ENCODE measurements around the gene VENTX. TPM values are rescaled to one million over a fixed set of nuclear protein-coding genes. Genes with fewer than 3 reads are reported as not detected.

VENTX gene
- polyA plus RNA-seq, 4 donors, result 0.10 to 0.34 (median 0.23) TPM

GRCh38 chr10:133268532-133268931 lies 30.9 kb downstream of the VENTX start:
- DNase-seq (ENCODE audit: low read depth in 4 of 4, low spot score in 3 of 4), result no peak

DNA sequence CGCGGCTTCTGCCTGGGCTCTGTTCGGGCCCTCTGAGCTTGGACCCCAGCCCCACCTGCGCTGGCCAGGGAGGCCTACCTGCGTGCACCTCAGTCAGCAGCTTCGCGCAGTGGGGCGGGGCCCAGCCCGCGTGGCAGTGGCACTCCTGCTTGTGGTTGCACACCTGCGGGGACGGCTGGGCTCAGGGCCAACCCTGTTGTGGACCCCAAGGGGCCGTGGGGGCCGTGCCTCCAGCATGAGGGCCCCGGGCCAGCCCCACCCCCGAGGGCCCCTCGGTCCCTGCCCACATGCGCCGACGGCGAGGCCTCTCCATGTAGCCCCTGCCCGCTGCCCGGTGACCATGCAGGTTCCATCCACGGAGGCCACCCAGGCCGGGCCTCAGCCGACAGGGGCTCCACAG lies 31.7 kb downstream of the VENTX start:
- no peak for DNase-seq (ENCODE audit: low read depth in 4 of 4, low spot score in 3 of 4)

- DNase-seq (ENCODE audit: low read depth in 4 of 4, low spot score in 3 of 4), result no peak
Observed at GRCh38 chr10:133270204-133270603, 32.5 kb downstream of the VENTX start.

DNA sequence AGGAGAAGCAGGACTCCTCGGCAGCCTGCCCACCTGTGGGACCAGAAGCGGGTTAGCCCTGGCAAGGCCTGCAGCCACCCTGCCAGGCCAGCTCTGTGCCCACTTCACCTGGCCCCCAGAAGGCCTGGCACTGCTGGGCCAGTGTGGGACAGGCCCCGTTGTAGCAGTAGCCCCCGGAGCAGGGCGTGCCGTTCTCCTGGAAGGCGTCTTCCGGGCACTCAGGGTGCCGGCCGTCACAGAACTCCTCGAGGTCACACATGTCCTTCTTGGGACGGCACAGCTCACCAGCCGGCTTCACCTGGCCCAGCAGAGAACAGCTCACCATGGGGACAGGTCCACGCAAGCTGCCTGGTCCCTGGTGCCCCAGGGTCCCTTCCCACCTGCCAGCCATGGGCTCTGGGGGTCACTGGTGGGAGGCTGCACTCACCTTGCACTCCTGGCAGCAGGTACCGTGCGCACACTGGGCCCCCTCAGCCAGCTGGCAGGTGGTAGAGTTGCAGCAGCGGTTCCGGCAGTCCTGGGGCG lies 33.2 kb downstream of the VENTX start:
- DNase-seq (ENCODE audit: low read depth in 4 of 4, low spot score in 3 of 4), result no peak

- DNase-seq (ENCODE audit: low read depth in 4 of 4, low spot score in 3 of 4), result no peak
Observed at GRCh38 chr10:133271521-133272300, 34.1 kb downstream of the VENTX start.

- DNase-seq (ENCODE audit: low read depth in 4 of 4, low spot score in 3 of 4), result no peak
Observed at GRCh38 chr10:133272301-133272963, 34.8 kb downstream of the VENTX start.

- no peak for DNase-seq (ENCODE audit: low read depth in 4 of 4, low spot score in 3 of 4)
Observed at GRCh38 chr10:133272964-133273420, 35.3 kb downstream of the VENTX start.

GRCh38 chr10:133273534-133274143 lies 36.0 kb downstream of the VENTX start:
- no peak for DNase-seq (ENCODE audit: low read depth in 4 of 4, low spot score in 3 of 4)

- DNase-seq (ENCODE audit: low read depth in 4 of 4, low spot score in 3 of 4), result no peak
Observed at GRCh38 chr10:133274751-133275683, 37.4 kb downstream of the VENTX start.

DNA sequence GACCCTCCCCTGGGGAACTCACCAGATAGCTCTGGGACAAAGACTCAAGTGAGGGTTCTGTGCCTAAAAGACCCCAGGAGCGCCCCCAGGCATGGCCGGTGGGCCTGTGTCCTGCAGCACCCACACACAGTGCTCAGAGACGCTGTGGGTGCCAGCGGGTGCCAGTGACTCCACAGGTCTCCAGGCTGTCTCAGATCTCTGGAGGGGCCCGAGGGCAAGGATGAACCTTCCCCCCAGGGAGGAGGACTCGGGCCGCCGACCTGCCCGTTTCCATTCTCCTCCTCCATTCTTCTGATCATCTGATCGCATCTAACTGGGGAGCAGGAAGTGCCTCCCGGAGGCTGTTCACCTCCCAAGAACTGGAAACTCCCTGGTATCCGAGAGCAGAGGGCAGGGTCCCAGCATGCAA lies 38.0 kb downstream of the VENTX start:
- DNase-seq (ENCODE audit: low read depth in 4 of 4, low spot score in 3 of 4), result no peak

GRCh38 chr10:133276100-133276434 lies 38.4 kb downstream of the VENTX start:
- no peak for DNase-seq (ENCODE audit: low read depth in 4 of 4, low spot score in 3 of 4)

DNA sequence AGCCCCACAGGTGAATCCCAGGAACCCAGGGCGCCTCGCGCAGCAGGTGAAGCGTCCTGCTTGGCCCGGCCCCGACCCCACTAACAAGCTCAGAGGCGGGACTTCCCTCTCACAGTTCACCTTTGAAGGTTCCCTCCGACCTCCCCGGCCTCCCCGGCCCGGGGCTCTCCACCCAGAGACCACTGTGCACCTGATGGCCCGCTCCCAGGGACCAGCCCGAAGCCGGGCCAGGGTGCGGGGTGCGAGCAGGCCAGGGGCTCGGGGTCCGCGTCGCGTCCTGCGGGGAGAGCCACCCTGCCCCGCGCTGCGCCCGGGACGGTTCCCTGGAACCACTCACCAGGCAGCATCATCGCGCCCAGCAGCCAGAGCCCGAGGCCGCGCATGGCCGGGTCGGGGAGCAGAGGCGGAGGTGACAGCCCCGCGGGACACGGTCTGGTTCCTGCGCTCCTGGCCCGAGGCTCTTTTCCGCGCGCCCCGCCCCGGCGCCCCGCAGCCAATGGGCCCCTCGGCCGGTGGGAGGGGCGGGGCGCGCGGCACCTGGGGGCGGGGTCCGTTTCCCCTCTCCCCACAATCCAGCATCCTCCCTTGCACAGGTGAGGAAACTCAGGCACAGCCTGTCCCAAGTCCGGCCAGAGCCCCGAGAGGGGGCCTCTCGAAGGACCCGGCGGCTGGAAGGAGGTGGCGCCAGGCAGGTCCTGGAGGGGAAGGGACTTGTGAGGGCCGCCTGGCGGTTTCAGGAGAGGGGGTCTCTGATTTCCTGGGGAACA lies 39.0 kb downstream of the VENTX start, which contains the start of gene ADAM8:
ADAM8 (minus strand) TSS at position 434 of the 767 bp plus-strand sequence; CDS start at position 383, 51 bp downstream.
- no peak for DNase-seq (ENCODE audit: low read depth in 4 of 4, low spot score in 3 of 4)

GRCh38 chr10:133277277-133277992 lies 39.8 kb downstream of the VENTX start:
- no peak for DNase-seq (ENCODE audit: low read depth in 4 of 4, low spot score in 3 of 4)

GRCh38 chr10:133277993-133278576 lies 40.4 kb downstream of the VENTX start:
- no peak for DNase-seq (ENCODE audit: low read depth in 4 of 4, low spot score in 3 of 4)

- no peak for DNase-seq (ENCODE audit: low read depth in 4 of 4, low spot score in 3 of 4)
Observed at GRCh38 chr10:133278577-133279265, 41.1 kb downstream of the VENTX start.

DNA sequence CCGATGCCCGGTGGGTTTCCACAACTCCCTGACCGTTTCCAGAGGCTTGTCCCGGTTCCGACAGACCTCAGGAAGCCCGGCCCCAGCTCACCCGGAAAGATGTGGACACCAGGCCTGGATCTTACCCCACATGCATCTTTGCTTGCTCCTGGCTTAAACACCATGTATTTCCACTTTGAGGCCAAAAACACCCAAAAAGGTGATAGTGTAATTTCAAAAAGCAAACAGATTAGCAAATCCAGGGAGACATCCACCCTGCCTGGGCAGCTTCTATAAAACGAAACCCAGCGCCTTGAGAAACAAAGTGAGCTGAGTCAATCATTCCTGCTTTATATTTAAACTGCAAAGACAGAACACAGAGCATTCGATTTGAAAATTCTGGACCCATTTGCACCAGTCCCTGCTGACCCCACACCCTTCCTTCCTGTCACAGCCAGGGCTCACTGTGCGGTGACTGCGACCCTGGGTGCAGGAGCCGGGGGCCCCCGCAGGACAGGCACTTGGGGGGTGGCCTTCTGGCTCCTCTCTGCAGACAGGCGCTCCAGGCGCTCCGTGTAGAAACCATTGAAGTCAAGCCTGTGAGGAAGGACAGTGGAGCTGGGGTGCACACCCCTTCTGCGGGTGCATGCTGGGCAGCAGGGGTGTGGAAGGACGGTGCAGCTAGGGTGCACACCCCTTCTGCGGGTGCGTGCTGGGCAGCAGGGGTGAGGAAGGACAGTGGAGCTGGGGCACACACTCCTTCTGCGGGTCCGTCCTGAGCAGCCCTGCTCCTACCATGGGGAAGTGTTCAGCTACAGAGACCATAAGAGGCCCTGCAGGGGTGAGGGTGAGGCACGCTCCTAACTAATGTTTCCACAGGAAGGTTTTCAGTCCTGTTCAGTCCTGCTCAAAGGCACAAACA lies 41.9 kb downstream of the VENTX start:
- no peak for DNase-seq (ENCODE audit: low read depth in 4 of 4, low spot score in 3 of 4)

Measured in left renal pelvis (tissue), 4 donors.